ENCODE measurements around the gene SDK1.

Gene SDK1

DNA sequence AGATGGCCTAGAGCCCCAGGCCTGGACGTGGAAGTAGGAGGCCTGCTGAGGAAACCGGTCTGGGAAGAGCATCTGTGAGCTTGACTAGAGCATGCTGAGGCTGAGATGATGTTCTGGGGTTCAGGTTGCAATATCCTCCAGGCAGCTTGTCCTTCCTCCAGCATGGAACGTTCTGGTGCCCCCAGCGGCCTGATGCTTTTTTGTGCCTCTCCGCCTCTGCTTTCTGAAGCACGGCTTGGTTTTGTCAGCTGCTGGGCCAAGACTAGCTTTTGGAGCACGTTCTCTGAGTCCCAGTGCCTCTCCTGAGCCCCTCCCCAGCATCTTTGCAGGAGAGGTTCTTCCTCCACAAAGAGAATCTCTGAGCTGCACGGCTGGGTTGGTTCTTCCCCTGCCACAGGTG lies 699.1 kb downstream of the SDK1 start:
- Histone ChIP-seq H2AK5ac (ENCODE audit: low read length, severe bottlenecking) (no peak overlapping the region), H3K9ac (ENCODE audit: low read length) (no peak overlapping the region), H3K27me3 (ENCODE audit: control insufficient read depth in 1 of 2, insufficient read depth in 1 of 2, low read length in 2 of 2) (no peaks in the 10 kb centered on the region), H4K8ac (ENCODE audit: low read length) (no peak overlapping the region), H2BK5ac (ENCODE audit: low read depth, low read length, poor library complexity, severe bottlenecking) (no peak overlapping the region), H3K4ac (ENCODE audit: low read depth in 1 of 2, low read length in 2 of 2) (no peak overlapping the region), H2BK120ac (ENCODE audit: low read depth, low read length) (no peak overlapping the region), H3K27ac (ENCODE audit: low read length, poor library complexity, severe bottlenecking) (no peak overlapping the region), H3K23ac (ENCODE audit: low read length in 2 of 2) (no peak overlapping the region), H4K91ac (ENCODE audit: low read length) (no peak overlapping the region), H2BK12ac (ENCODE audit: low read length in 2 of 2) (no peak overlapping the region), H3K18ac (ENCODE audit: low read depth in 1 of 2, low read length in 2 of 2) (no peak overlapping the region), H2AFZ (ENCODE audit: low read depth, low read length) (no peak overlapping the region), H2BK15ac (ENCODE audit: low read depth, poor library complexity, severe bottlenecking) (no peak overlapping the region), H3K79me1 (replicated peaks; ENCODE audit: low read length, poor library complexity, severe bottlenecking) (no peaks in the 10 kb centered on the region), H3K4me3 (ENCODE audit: insufficient read depth in 1 of 2, low read depth in 1 of 2, low read length in 2 of 2) (no peak overlapping the region), H3K4me1 (ENCODE audit: control insufficient read depth, insufficient read depth, low read depth, low read length) (no peaks in the 10 kb centered on the region), H3K4me2 (ENCODE audit: low read length, poor library complexity, severe bottlenecking) (no peak overlapping the region), H3K36me3 (ENCODE audit: control insufficient read depth in 1 of 2, insufficient read depth in 2 of 2, low read depth in 1 of 2, low read length in 2 of 2) (peaks cover 0 to 7% of the 10 kb centered on the region in 2 experiments), H3K9me3 (ENCODE audit: control insufficient read depth, low read length) (no peaks in the 10 kb centered on the region), H3K14ac (ENCODE audit: low read length in 2 of 2) (no peak overlapping the region)
- 72% methylated on average over 8 of the region's 8 CpGs for WGBS
- DNase-seq = no peak

DNA sequence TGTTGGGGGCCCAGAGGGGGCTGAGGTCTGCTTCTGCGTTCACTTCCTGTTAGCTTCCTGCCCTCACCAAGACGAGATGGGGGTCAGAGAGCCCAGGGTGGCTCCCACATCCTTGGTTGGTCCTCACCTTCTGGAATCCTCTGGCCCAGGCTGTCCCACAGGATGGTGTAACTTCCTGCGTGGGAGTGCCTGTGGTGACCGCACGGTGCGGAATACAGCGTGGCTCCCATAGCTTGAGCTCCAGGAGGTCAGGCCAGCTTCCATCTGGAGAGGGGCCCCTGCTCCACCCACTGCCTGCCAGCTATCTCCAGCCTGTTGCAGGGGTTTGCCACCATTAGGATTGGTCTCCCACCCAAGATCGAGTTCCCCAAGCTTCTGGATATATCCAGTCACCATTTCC lies 699.9 kb downstream of the SDK1 start:
- Histone ChIP-seq H2BK120ac (ENCODE audit: low read depth, low read length) (no peak overlapping the region), H2AK5ac (ENCODE audit: low read length, severe bottlenecking) (no peak overlapping the region)
- 84% methylated on average over 8 of the region's 8 CpGs for WGBS

DNA sequence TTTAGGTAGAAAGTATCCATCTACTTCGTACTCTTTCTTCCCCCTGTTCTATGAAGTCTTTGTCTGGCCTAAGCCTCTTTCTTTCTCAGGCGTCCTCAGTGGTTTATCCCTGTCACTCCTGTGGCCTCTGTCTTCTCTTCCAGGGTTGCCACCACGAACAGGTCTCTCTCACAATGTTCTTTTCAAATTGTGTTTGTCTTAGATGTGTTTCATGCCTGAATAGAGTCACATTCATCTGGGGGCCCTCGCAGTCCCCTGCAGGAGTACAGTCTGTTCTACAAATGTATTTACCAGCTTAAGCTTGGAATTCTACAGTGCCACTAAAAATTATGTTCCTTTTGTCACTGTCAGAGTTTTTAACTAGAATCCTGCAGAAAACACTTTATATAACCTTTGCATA lies 700.7 kb downstream of the SDK1 start:
- Histone ChIP-seq H2AK5ac (ENCODE audit: low read length, severe bottlenecking) (no peak overlapping the region), H2BK120ac (ENCODE audit: low read depth, low read length) (no peak overlapping the region), H3K4me3 (ENCODE audit: insufficient read depth in 1 of 2, low read depth in 1 of 2, low read length in 2 of 2) (no peak overlapping the region), H3K9me3 (ENCODE audit: control insufficient read depth, low read length) (no peaks in the 10 kb centered on the region), H2BK5ac (ENCODE audit: low read depth, low read length, poor library complexity, severe bottlenecking) (no peak overlapping the region), H2BK15ac (ENCODE audit: low read depth, poor library complexity, severe bottlenecking) (no peak overlapping the region), H3K18ac (ENCODE audit: low read depth in 1 of 2, low read length in 2 of 2) (no peak overlapping the region), H3K36me3 (ENCODE audit: control insufficient read depth in 1 of 2, insufficient read depth in 2 of 2, low read depth in 1 of 2, low read length in 2 of 2) (peaks cover 0 to 7% of the 10 kb centered on the region in 2 experiments), H3K27ac (ENCODE audit: low read length, poor library complexity, severe bottlenecking) (no peak overlapping the region), H3K4ac (ENCODE audit: low read depth in 1 of 2, low read length in 2 of 2) (no peak overlapping the region), H3K23ac (ENCODE audit: low read length in 2 of 2) (no peak overlapping the region), H4K91ac (ENCODE audit: low read length) (no peak overlapping the region), H3K9ac (ENCODE audit: low read length) (no peak overlapping the region), H3K4me2 (ENCODE audit: low read length, poor library complexity, severe bottlenecking) (no peak overlapping the region), H2BK12ac (ENCODE audit: low read length in 2 of 2) (no peak overlapping the region), H3K4me1 (ENCODE audit: control insufficient read depth, insufficient read depth, low read depth, low read length) (peaks cover 3% of the 10 kb centered on the region), H3K27me3 (ENCODE audit: control insufficient read depth in 1 of 2, insufficient read depth in 1 of 2, low read length in 2 of 2) (no peaks in the 10 kb centered on the region), H2AFZ (ENCODE audit: low read depth, low read length) (no peak overlapping the region), H3K14ac (ENCODE audit: low read length in 2 of 2) (no peak overlapping the region), H3K79me1 (replicated peaks; ENCODE audit: low read length, poor library complexity, severe bottlenecking) (no peaks in the 10 kb centered on the region), H4K8ac (ENCODE audit: low read length) (no peak overlapping the region)
- WGBS = 100% methylated on average over 3 of the region's 4 CpGs
- DNase-seq = no peak

More for the DNA sequence above, 699.9 kb downstream of the SDK1 start:
- H4K8ac ChIP-seq (ENCODE audit: low read length) = no peak overlapping the region
- peaks cover 2% of the 10 kb centered on the region for H3K4me1 ChIP-seq (ENCODE audit: control insufficient read depth, insufficient read depth, low read depth, low read length)
- H3K4me2 ChIP-seq (ENCODE audit: low read length, poor library complexity, severe bottlenecking) = no peak overlapping the region
- no peak overlapping the region for H3K14ac ChIP-seq (ENCODE audit: low read length in 2 of 2)
- H3K4me3 ChIP-seq (ENCODE audit: insufficient read depth in 1 of 2, low read depth in 1 of 2, low read length in 2 of 2) = no peak overlapping the region
- no peaks in the 10 kb centered on the region for H3K79me1 ChIP-seq (replicated peaks; ENCODE audit: low read length, poor library complexity, severe bottlenecking)
- H3K27me3 ChIP-seq (ENCODE audit: control insufficient read depth in 1 of 2, insufficient read depth in 1 of 2, low read length in 2 of 2) = no peaks in the 10 kb centered on the region
- no peak overlapping the region for H3K18ac ChIP-seq (ENCODE audit: low read depth in 1 of 2, low read length in 2 of 2)
- H3K36me3 ChIP-seq (ENCODE audit: control insufficient read depth in 1 of 2, insufficient read depth in 2 of 2, low read depth in 1 of 2, low read length in 2 of 2) = peaks cover 0 to 7% of the 10 kb centered on the region in 2 experiments
- H3K9ac ChIP-seq (ENCODE audit: low read length) = no peak overlapping the region
- no peak overlapping the region for H2BK15ac ChIP-seq (ENCODE audit: low read depth, poor library complexity, severe bottlenecking)
- no peak overlapping the region for H3K27ac ChIP-seq (ENCODE audit: low read length, poor library complexity, severe bottlenecking)
- no peaks in the 10 kb centered on the region for H3K9me3 ChIP-seq (ENCODE audit: control insufficient read depth, low read length)
- H3K23ac ChIP-seq (ENCODE audit: low read length in 2 of 2) = no peak overlapping the region
- no peak overlapping the region for H2BK12ac ChIP-seq (ENCODE audit: low read length in 2 of 2)
- DNase-seq = no peak
- no peak overlapping the region for H3K4ac ChIP-seq (ENCODE audit: low read depth in 1 of 2, low read length in 2 of 2)
- H2BK5ac ChIP-seq (ENCODE audit: low read depth, low read length, poor library complexity, severe bottlenecking) = no peak overlapping the region
- peak overlapping the region; percentile 11 for H4K91ac ChIP-seq (ENCODE audit: low read length)
- H2AFZ ChIP-seq (ENCODE audit: low read depth, low read length) = no peak overlapping the region

DNA sequence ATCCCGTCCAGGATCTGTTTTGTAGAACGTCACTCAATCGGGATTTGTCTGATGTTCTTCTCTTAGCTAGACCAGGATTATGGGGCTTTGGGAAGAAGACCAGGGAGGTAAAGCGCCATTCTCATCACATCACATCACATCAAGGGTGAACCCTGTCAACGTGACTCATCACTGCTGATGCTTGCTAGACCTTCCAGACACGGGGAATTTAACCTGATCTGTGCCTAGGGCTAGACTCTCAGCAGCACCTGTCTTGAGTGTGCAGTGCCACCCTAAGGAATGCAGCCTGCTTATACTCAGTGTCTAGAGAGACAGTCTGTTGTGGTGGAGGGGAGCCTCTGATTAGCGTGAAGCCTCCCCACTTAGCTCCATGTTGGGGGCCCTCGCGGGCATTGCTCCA lies 702.5 kb downstream of the SDK1 start:
- Histone ChIP-seq H3K27ac (ENCODE audit: low read length, poor library complexity, severe bottlenecking) (no peak overlapping the region), H3K9ac (ENCODE audit: low read length) (no peak overlapping the region), H3K4ac (ENCODE audit: low read depth in 1 of 2, low read length in 2 of 2) (no peak overlapping the region), H3K79me1 (replicated peaks; ENCODE audit: low read length, poor library complexity, severe bottlenecking) (no peaks in the 10 kb centered on the region), H3K23ac (ENCODE audit: low read length in 2 of 2) (peak overlapping the region in 1 of 2 experiments; percentile 26), H3K4me1 (ENCODE audit: control insufficient read depth, insufficient read depth, low read depth, low read length) (peaks cover 6% of the 10 kb centered on the region), H2AK5ac (ENCODE audit: low read length, severe bottlenecking) (no peak overlapping the region), H2AFZ (ENCODE audit: low read depth, low read length) (no peak overlapping the region), H2BK120ac (ENCODE audit: low read depth, low read length) (no peak overlapping the region), H3K18ac (ENCODE audit: low read depth in 1 of 2, low read length in 2 of 2) (no peak overlapping the region), H2BK5ac (ENCODE audit: low read depth, low read length, poor library complexity, severe bottlenecking) (no peak overlapping the region), H3K4me3 (ENCODE audit: insufficient read depth in 1 of 2, low read depth in 1 of 2, low read length in 2 of 2) (no peak overlapping the region), H3K14ac (ENCODE audit: low read length in 2 of 2) (no peak overlapping the region), H3K36me3 (ENCODE audit: control insufficient read depth in 1 of 2, insufficient read depth in 2 of 2, low read depth in 1 of 2, low read length in 2 of 2) (peaks cover 0 to 3% of the 10 kb centered on the region in 2 experiments), H3K4me2 (ENCODE audit: low read length, poor library complexity, severe bottlenecking) (no peak overlapping the region), H4K8ac (ENCODE audit: low read length) (no peak overlapping the region), H2BK12ac (ENCODE audit: low read length in 2 of 2) (no peak overlapping the region), H3K9me3 (ENCODE audit: control insufficient read depth, low read length) (no peaks in the 10 kb centered on the region), H3K27me3 (ENCODE audit: control insufficient read depth in 1 of 2, insufficient read depth in 1 of 2, low read length in 2 of 2) (no peaks in the 10 kb centered on the region), H2BK15ac (ENCODE audit: low read depth, poor library complexity, severe bottlenecking) (no peak overlapping the region), H4K91ac (ENCODE audit: low read length) (no peak overlapping the region)
- WGBS = 94% methylated on average over 5 of the region's 9 CpGs
- DNase-seq = no peak

All from mesenchymal stem cell (in vitro differentiated cells and primary cell).